Caco-2 (cell line): Measurements from ENCODE around the gene EOLA1. TPM values are rescaled to one million over a fixed set of nuclear protein-coding genes. Genes with fewer than 3 reads are reported as not detected.

Experiments
- BruUV-seq: library from RNA; stranded (reverse); fragments of 400-500 nt; replicated peaks from 2 replicates; lab custom pipeline; 2021; lab: Mats Ljungman, UMichigan
- CTCF ChIA-PET: fragments of 300-600 bp; sonication (Branson Sonifier 250); formaldehyde crosslinking; loops from one replicate; lab custom pipeline; 2022; ENCODE audit warnings: antibody characterized with exemption; lab: Charles Lee
- POLR2A ChIA-PET: fragments of 300-600 bp; sonication (Branson Sonifier 250); formaldehyde crosslinking; loops from one replicate; lab custom pipeline; 2022; ENCODE audit warnings: antibody characterized with exemption; lab: Charles Lee
- DNase-seq, 2 experiments: peaks; one replicate each; pipeline versions ENCODE4 v3.0.0 to v3.0.0-alpha.2; 2020 to 2022
- H3K27me3 ChIP-seq: replicated peaks from 2 replicates; pipeline ENCODE4 v1.6.0; 2011; ENCODE audit warnings: low read length; ENCODE audit not compliant: control insufficient read depth, insufficient read depth
- H3K36me3 ChIP-seq: 2 replicates; pipeline ENCODE4 v1.5.1; 2011; ENCODE audit warnings: low read length; ENCODE audit not compliant: control insufficient read depth, insufficient read depth
- H3K4me1 ChIP-seq: fragments of 250-450 bp; sonication (Bioruptor Pico); 2 replicates; pipeline ENCODE4 v1.5.1; 2020; ENCODE audit warnings: mild to moderate bottlenecking
- H3K4me3 ChIP-seq: 2 replicates; pipeline ENCODE4 v1.5.1; 2011; ENCODE audit warnings: low read depth, mild to moderate bottlenecking, control low read depth, low read length
- H3K9me3 ChIP-seq: fragments of 250-450 bp; sonication (Bioruptor Pico); 2 replicates; pipeline ENCODE4 v1.5.1; 2020; ENCODE audit warnings: mild to moderate bottlenecking, moderate library complexity
- H3K27ac Mint-ChIP-seq: one replicate; pipeline ENCODE4 v1.8.0; 2022; ENCODE audit warnings: mixed read lengths; ENCODE audit not compliant: unreplicated experiment
- H3K27me3 Mint-ChIP-seq: one replicate; pipeline ENCODE4 v1.8.0; 2022; ENCODE audit warnings: mixed read lengths; ENCODE audit not compliant: insufficient read depth, unreplicated experiment
- H3K36me3 Mint-ChIP-seq: one replicate; pipeline ENCODE4 v1.8.0; 2022; ENCODE audit warnings: mild to moderate bottlenecking, mixed read lengths; ENCODE audit not compliant: insufficient read depth, unreplicated experiment
- H3K4me1 Mint-ChIP-seq: one replicate; pipeline ENCODE4 v1.8.0; 2022; ENCODE audit warnings: low read depth, mixed read lengths; ENCODE audit not compliant: unreplicated experiment
- H3K4me3 Mint-ChIP-seq: one replicate; pipeline ENCODE4 v1.8.0; 2022; ENCODE audit warnings: mild to moderate bottlenecking, moderate library complexity, mixed read lengths; ENCODE audit not compliant: unreplicated experiment
- H3K9me3 Mint-ChIP-seq: one replicate; pipeline ENCODE4 v1.8.0; 2022; ENCODE audit warnings: mixed read lengths; ENCODE audit not compliant: unreplicated experiment
- CTCF ChIP-seq, 2 experiments: fragments of 200-600 bp in 1 of 2; IDR thresholded peaks; 1 replicate in 1 of 2; 2 replicates in 1 of 2; pipeline versions ENCODE4 v1.5.1 to v1.8.0; 2011 to 2022; ENCODE audit warnings: antibody characterized with exemption in 1 of 2, control low read depth in 1 of 2, inconsistent platforms in 1 of 2, low read depth in 1 of 2, low read length in 1 of 2, mild to moderate bottlenecking in 1 of 2, moderate library complexity in 1 of 2; ENCODE audit not compliant: insufficient read depth in 1 of 2, severe bottlenecking in 1 of 2, unreplicated experiment in 1 of 2
- intact Hi-C: fragments of 100-400 bp; cut with micrococcal nuclease; formaldehyde crosslinking; loops from one replicate; pipeline ENCODE4 v1.10.0; 2022; ENCODE audit not compliant: unreplicated experiment
- total RNA-seq: library from RNA; stranded (reverse); gene quantifications from 2 replicates; pipeline ENCODE4 v1.2.3, GENCODE V29; 2022

Gene EOLA1
- total RNA-seq, 1 experiment from 2014 or later = 10.2 TPM

GRCh38 chrX:149495573-149496071, 45.2 kb upstream of the EOLA1 start:
- DNase-seq = peak; percentile 42 to 45
- no peak for TF ChIP-seq CTCF (IDR thresholded peaks at IDR 0.05; ENCODE audit: insufficient read depth in 1 of 2, low read depth in 1 of 2, low read length in 1 of 2, severe bottlenecking in 1 of 2, unreplicated experiment in 1 of 2)
- H3K27ac Mint-ChIP-seq = peak overlapping the region; percentile 42
- H3K9me3 ChIP-seq = no peaks in the 10 kb centered on the region
- H3K27me3 ChIP-seq = no peaks in the 10 kb centered on the region
- H3K9me3 Mint-ChIP-seq = no peaks in the 10 kb centered on the region
- no TSS peak for BruUV-seq
- no peaks in the 10 kb centered on the region; the same call in 1 of the 2 replicates for H3K36me3 ChIP-seq
- H3K4me3 ChIP-seq = no peak overlapping the region
- no peaks in the 10 kb centered on the region for H3K27me3 Mint-ChIP-seq
- H3K4me1 ChIP-seq = peaks cover 35% of the 10 kb centered on the region
- H3K36me3 Mint-ChIP-seq = peaks cover 29% of the 10 kb centered on the region
- intact Hi-C loops = loop anchor here (1.0 kb wide), 1 partner anchor 16 kb away; no protein-coding TSS in a partner anchor
- ChIA-PET POLR2A (interaction anchor here (0.6 kb wide), 2 partner anchors 10 to 44 kb away, joined by 5 to 6 read pairs; partner anchors contain the start of gene IDS), CTCF (no interaction called here)
- H3K4me1 Mint-ChIP-seq = no peaks in the 10 kb centered on the region
- H3K4me3 Mint-ChIP-seq = no peak overlapping the region

- no TSS peak for BruUV-seq
- no peak for DNase-seq
- no peaks in the 10 kb centered on the region; the same call in 1 of the 2 replicates for H3K36me3 ChIP-seq
- intact Hi-C loops = no loop called here
- peaks cover 28% of the 10 kb centered on the region for H3K4me1 ChIP-seq
- H3K4me1 Mint-ChIP-seq = no peaks in the 10 kb centered on the region
- ChIA-PET POLR2A (no interaction called here), CTCF (no interaction called here)
- H3K36me3 Mint-ChIP-seq = peaks cover 38% of the 10 kb centered on the region
- H3K9me3 Mint-ChIP-seq = no peaks in the 10 kb centered on the region
- TF ChIP-seq CTCF (IDR thresholded peaks at IDR 0.05; ENCODE audit: insufficient read depth in 1 of 2, low read depth in 1 of 2, low read length in 1 of 2, severe bottlenecking in 1 of 2, unreplicated experiment in 1 of 2) = no peak
- no peaks in the 10 kb centered on the region for H3K27me3 ChIP-seq
- H3K4me3 ChIP-seq = no peak overlapping the region
- H3K27me3 Mint-ChIP-seq = no peaks in the 10 kb centered on the region
- no peak overlapping the region for H3K4me3 Mint-ChIP-seq
- H3K27ac Mint-ChIP-seq = peak overlapping the region; percentile 34
- H3K9me3 ChIP-seq = no peaks in the 10 kb centered on the region
Measured at GRCh38 chrX:149497054-149497453, 43.8 kb upstream of the EOLA1 start.

- no peak overlapping the region for H3K4me3 Mint-ChIP-seq
- H3K27ac Mint-ChIP-seq = peak overlapping the region; percentile 48
- no peak overlapping the region for H3K4me3 ChIP-seq
- intact Hi-C loops = no loop called here
- H3K9me3 ChIP-seq = no peaks in the 10 kb centered on the region
- peaks cover 23% of the 10 kb centered on the region for H3K4me1 ChIP-seq
- TF ChIP-seq CTCF (IDR thresholded peaks at IDR 0.05; ENCODE audit: insufficient read depth in 1 of 2, low read depth in 1 of 2, low read length in 1 of 2, severe bottlenecking in 1 of 2, unreplicated experiment in 1 of 2) = no peak
- BruUV-seq = no TSS peak
- ChIA-PET CTCF (no interaction called here), POLR2A (no interaction called here)
- H3K36me3 Mint-ChIP-seq = peaks cover 38% of the 10 kb centered on the region
- H3K4me1 Mint-ChIP-seq = no peaks in the 10 kb centered on the region
- DNase-seq = no peak
- H3K36me3 ChIP-seq = no peaks in the 10 kb centered on the region; the same call in 1 of the 2 replicates
- H3K9me3 Mint-ChIP-seq = no peaks in the 10 kb centered on the region
- no peaks in the 10 kb centered on the region for H3K27me3 ChIP-seq
- no peaks in the 10 kb centered on the region for H3K27me3 Mint-ChIP-seq
Measured at GRCh38 chrX:149497626-149498025, 43.2 kb upstream of the EOLA1 start.
